K562 (cell line): ENCODE data around the gene ZPR1. TPM values are rescaled to one million over a fixed set of nuclear protein-coding genes. Genes with fewer than 3 reads are reported as not detected.

Experiments used
- ARID4B ChIP-seq: sonication (generic); formaldehyde crosslinking; IDR thresholded peaks from 2 replicates; pipeline ENCODE4 v1.8.0; 2022; ENCODE audit warnings: mild to moderate bottlenecking, missing genetic modification reagents
- DPF2 ChIP-seq: fragments of 450-650 bp; IDR thresholded peaks from 2 replicates; pipeline ENCODE4 v1.6.1; 2016
- KDM4B ChIP-seq, 2 experiments: fragments of 450-650 bp in 1 of 2; sonication (generic) in 1 of 2; IDR thresholded peaks; 2 replicates each; pipeline ENCODE4 v1.6.1; 2016 to 2017; ENCODE audit warnings: borderline replicate concordance in 2 of 2, antibody characterized with exemption in 1 of 2, low read depth in 1 of 2, mild to moderate bottlenecking in 1 of 2
- LCOR ChIP-seq: sonication (generic); formaldehyde crosslinking; IDR thresholded peaks from 2 replicates; pipeline ENCODE4 v1.8.0; 2022; ENCODE audit warnings: mild to moderate bottlenecking, missing genetic modification reagents
- MCM2 ChIP-seq: fragments of 450-650 bp; IDR thresholded peaks from 2 replicates; pipeline ENCODE4 v1.6.1; 2017; ENCODE audit warnings: low read depth, mild to moderate bottlenecking
- MLLT1 ChIP-seq, 2 experiments: fragments of 450-650 bp; IDR thresholded peaks; 2 replicates each; pipeline ENCODE4 v1.6.1; 2016
- NBN ChIP-seq: fragments of 450-650 bp; IDR thresholded peaks from 2 replicates; pipeline ENCODE4 v1.6.1; 2016; ENCODE audit warnings: low read depth, mild to moderate bottlenecking
- NCOA6 ChIP-seq: fragments of 450-650 bp; IDR thresholded peaks from 2 replicates; pipeline ENCODE4 v1.6.1; 2017; ENCODE audit warnings: mild to moderate bottlenecking
- SMARCE1 ChIP-seq: fragments of 450-650 bp; IDR thresholded peaks from 2 replicates; pipeline ENCODE4 v1.7.1; 2016; ENCODE audit warnings: mild to moderate bottlenecking
- TAL1 ChIP-seq: fragments of 450-650 bp; IDR thresholded peaks from 2 replicates; pipeline ENCODE4 v1.6.1; 2016; ENCODE audit warnings: mild to moderate bottlenecking
- TEAD1 ChIP-seq, 2 experiments: fragments of 450-650 bp in 1 of 2; sonication (generic) in 1 of 2; formaldehyde crosslinking; IDR thresholded peaks; 2 replicates each; pipeline versions ENCODE4 v1.4.0 to v1.8.0; 2020 to 2022; ENCODE audit warnings: mild to moderate bottlenecking in 2 of 2, missing genetic modification reagents in 1 of 2
- TFAP4 ChIP-seq: sonication (generic); formaldehyde crosslinking; IDR thresholded peaks from 2 replicates; pipeline ENCODE4 v1.8.0; 2022; ENCODE audit warnings: missing genetic modification reagents, mild to moderate bottlenecking, moderate library complexity, borderline replicate concordance
- XRCC4 ChIP-seq: IDR thresholded peaks from one replicate; pipeline ENCODE4 v1.6.1; 2011; ENCODE audit not compliant: insufficient read depth, insufficient read length; ENCODE audit errors: extremely low read depth
- ZBTB26 ChIP-seq: fragments of 450-650 bp; formaldehyde crosslinking; IDR thresholded peaks from 2 replicates; pipeline ENCODE4 v1.4.0; 2022; ENCODE audit warnings: missing genetic modification characterization
- ZBTB5 ChIP-seq: fragments of 450-650 bp; IDR thresholded peaks from 2 replicates; pipeline ENCODE4 v1.6.1; 2017; ENCODE audit warnings: antibody characterized with exemption
- ZKSCAN1 ChIP-seq: fragments of 150-350 bp; IDR thresholded peaks from 2 replicates; pipeline ENCODE4 v1.6.1; 2016; ENCODE audit warnings: low read depth, low read length
- ZNF384 ChIP-seq: IDR thresholded peaks from 2 replicates; pipeline ENCODE4 v1.6.1; 2012; ENCODE audit warnings: low read depth, low read length, improper control_type of control experiment
- ZNF766 ChIP-seq: fragments of 200-800 bp; sonication (Bioruptor generic); conservative IDR thresholded peaks from 2 replicates; pipeline ENCODE4 v1.6.1; 2016; ENCODE audit warnings: missing genetic modification characterization, missing compliant biosample characterization
- polyA plus RNA-seq, 8 experiments: library from polyadenylated mRNA; depleted of rRNA in 4 of 8; stranded (reverse) in 5 of 8; unstranded in 3 of 8; fragments of >200 nt; fragmentation: Nextera tagmentation in 2 of 8; fragmentation: Illumina TruSeq in 1 of 8; extraction: Ambion mirVana in 2 of 8; extraction: Trizol in 1 of 8; gene quantifications; 2 replicates each; pipeline versions ENCODE4 v1.2.1 to v1.2.3, GENCODE V29; 2011 to 2014; ENCODE audit warnings: inconsistent platforms in 1 of 8, missing spikeins in 1 of 8
- total RNA-seq, 7 experiments: library from RNA; depleted of rRNA in 6 of 7; stranded (reverse); fragments of >200 nt in 6 of 7; fragmentation: Illumina TruSeq in 2 of 7; extraction: Trizol in 2 of 7; gene quantifications; 2 replicates each; pipeline versions ENCODE4 v1.2.1 to v1.2.3, GENCODE V29; 2011 to 2021; ENCODE audit warnings: low replicate concordance in 1 of 7

ZPR1 gene
- total and polyA plus RNA-seq, 9 of the 15 experiments (the other 6 are each of a cell fraction or from before 2014, with no cell fraction given): 13.0 to 120 (median 83.8) TPM

GRCh38 chr11:116787786-116788486 lies at the start of gene ZPR1 (continued):
- TF ChIP-seq LCOR (peak; percentile 95), ZNF384 (0 out of 2 replicates have a peak, but pooled peaks have one; percentile 33), XRCC4 (no peak), KDM4B (IDR thresholded peaks at IDR 0.05; ENCODE audit: borderline replicate concordance in 2 of 2, low read depth in 1 of 2) (peak in 1 of 2 experiments; percentile 39; a peak in 1 of 4 replicates), ZNF766 (no peak), TAL1 (no peak), ZBTB5 (no peak), NCOA6 (peak; percentile 72; the same call in 1 of the 2 replicates), SMARCE1 (0 out of 2 replicates have a peak, but pooled peaks have one; percentile 29), ARID4B (CRISPR knock-in tag) (peak; percentile 54), TFAP4 (peak; percentile 100), NBN (peak; percentile 76; the same call in 1 of the 2 replicates), MCM2 (no peak), DPF2 (peak; percentile 40; the same call in 1 of the 2 replicates), TEAD1 (CRISPR knock-in tag; IDR thresholded peaks at IDR 0.05) (0 out of 4 replicates have a peak, but pooled peaks of 1 of the 2 experiments have one; percentile 15), MLLT1 (IDR thresholded peaks at IDR 0.05) (peak in 1 of 2 experiments; percentile 58; a peak in 2 of 4 replicates), ZKSCAN1 (no peak), ZBTB26 (CRISPR knock-in tag) (no peak)
